ENCODE data around the gene MACROD1. TPM values are rescaled to one million over a fixed set of nuclear protein-coding genes. Genes with fewer than 3 reads are reported as not detected.
A peak's percentile ranks its signal among the peaks of the same experiment; 100 is the strongest.

The MACROD1 gene
- total RNA-seq, 1 experiment from 2014 or later: 26.3 TPM

- Histone ChIP-seq H3K4me1 (peaks cover 41% of the 10 kb centered on the region), H3K9me3 (replicated peaks) (no peaks in the 10 kb centered on the region), H3K27ac (peak overlapping the region; percentile 73), H3K4me3 (no peak overlapping the region), H3K36me3 (no peaks in the 10 kb centered on the region), H3K27me3 (no peaks in the 10 kb centered on the region)
- peak; percentile 92 for DNase-seq
Observed at GRCh38 chr11:64094463-64095260, 71.3 kb downstream of the MACROD1 start.

GRCh38 chr11:64093233-64094039 is 72.5 kb downstream of the MACROD1 start:
- no peak overlapping the region for H3K4me3 ChIP-seq
- no peaks in the 10 kb centered on the region for H3K27me3 ChIP-seq
- DNase-seq: no peak
- H3K9me3 ChIP-seq (replicated peaks): no peaks in the 10 kb centered on the region
- peak overlapping the region; percentile 73 for H3K27ac ChIP-seq
- H3K4me1 ChIP-seq: peaks cover 41% of the 10 kb centered on the region
- no peaks in the 10 kb centered on the region for H3K36me3 ChIP-seq

- Histone ChIP-seq H3K27me3 (no peaks in the 10 kb centered on the region), H3K27ac (no peak overlapping the region), H3K4me3 (no peak overlapping the region), H3K4me1 (peaks cover 48% of the 10 kb centered on the region), H3K36me3 (no peaks in the 10 kb centered on the region), H3K9me3 (replicated peaks) (no peaks in the 10 kb centered on the region)
- no peak for DNase-seq
Observed at GRCh38 chr11:64092761-64093136, 73.2 kb downstream of the MACROD1 start.

- Histone ChIP-seq H3K9me3 (replicated peaks) (no peaks in the 10 kb centered on the region), H3K27me3 (no peaks in the 10 kb centered on the region), H3K4me1 (peaks cover 53% of the 10 kb centered on the region), H3K27ac (no peak overlapping the region), H3K36me3 (no peaks in the 10 kb centered on the region), H3K4me3 (no peak overlapping the region)
- no peak for DNase-seq
Observed at GRCh38 chr11:64092111-64092760, 73.7 kb downstream of the MACROD1 start.

- no peaks in the 10 kb centered on the region for H3K9me3 ChIP-seq (replicated peaks)
- H3K4me3 ChIP-seq: no peak overlapping the region
- no peak overlapping the region for H3K27ac ChIP-seq
- H3K36me3 ChIP-seq: no peaks in the 10 kb centered on the region
- DNase-seq: no peak
- no peaks in the 10 kb centered on the region for H3K27me3 ChIP-seq
- peaks cover 65% of the 10 kb centered on the region for H3K4me1 ChIP-seq
Observed at GRCh38 chr11:64090806-64091516, 75.0 kb downstream of the MACROD1 start.

- DNase-seq: no peak
- Histone ChIP-seq H3K4me3 (no peak overlapping the region), H3K9me3 (replicated peaks) (no peaks in the 10 kb centered on the region), H3K36me3 (no peaks in the 10 kb centered on the region), H3K27me3 (no peaks in the 10 kb centered on the region), H3K27ac (no peak overlapping the region), H3K4me1 (peaks cover 57% of the 10 kb centered on the region)
Observed at GRCh38 chr11:64089915-64090805, 75.8 kb downstream of the MACROD1 start.

- Histone ChIP-seq H3K36me3 (no peaks in the 10 kb centered on the region), H3K4me3 (no peak overlapping the region), H3K4me1 (peaks cover 50% of the 10 kb centered on the region), H3K27me3 (no peaks in the 10 kb centered on the region), H3K27ac (no peak overlapping the region), H3K9me3 (replicated peaks) (no peaks in the 10 kb centered on the region)
- no peak for DNase-seq
Observed at GRCh38 chr11:64089493-64089892, 76.4 kb downstream of the MACROD1 start.

- Histone ChIP-seq H3K36me3 (no peaks in the 10 kb centered on the region), H3K27ac (no peak overlapping the region), H3K4me1 (peaks cover 48% of the 10 kb centered on the region), H3K4me3 (no peak overlapping the region), H3K27me3 (no peaks in the 10 kb centered on the region), H3K9me3 (replicated peaks) (no peaks in the 10 kb centered on the region)
- no peak for DNase-seq
Observed at GRCh38 chr11:64089027-64089360, 76.9 kb downstream of the MACROD1 start.

GRCh38 chr11:64088162-64089026 is 77.5 kb downstream of the MACROD1 start:
- no peak for DNase-seq
- Histone ChIP-seq H3K4me3 (no peak overlapping the region), H3K27me3 (no peaks in the 10 kb centered on the region), H3K9me3 (replicated peaks) (no peaks in the 10 kb centered on the region), H3K4me1 (peaks cover 42% of the 10 kb centered on the region), H3K36me3 (no peaks in the 10 kb centered on the region), H3K27ac (no peak overlapping the region)

GRCh38 chr11:64086258-64087123 is 79.4 kb downstream of the MACROD1 start:
- Histone ChIP-seq H3K9me3 (replicated peaks) (no peaks in the 10 kb centered on the region), H3K4me1 (peaks cover 31% of the 10 kb centered on the region), H3K27ac (peak overlapping the region; percentile 3; the same call in 1 of the 2 replicates), H3K4me3 (no peak overlapping the region), H3K36me3 (no peaks in the 10 kb centered on the region), H3K27me3 (no peaks in the 10 kb centered on the region)
- peak; percentile 79 to 85 for DNase-seq

- H3K4me1 ChIP-seq: peaks cover 30% of the 10 kb centered on the region
- no peak overlapping the region for H3K4me3 ChIP-seq
- H3K36me3 ChIP-seq: no peaks in the 10 kb centered on the region
- no peak overlapping the region for H3K27ac ChIP-seq
- DNase-seq: no peak
- no peaks in the 10 kb centered on the region for H3K27me3 ChIP-seq
- no peaks in the 10 kb centered on the region for H3K9me3 ChIP-seq (replicated peaks)
Observed at GRCh38 chr11:64085906-64086257, 80.0 kb downstream of the MACROD1 start.

GRCh38 chr11:64084951-64085710 is 80.8 kb downstream of the MACROD1 start:
- DNase-seq: no peak
- H3K4me1 ChIP-seq: peaks cover 27% of the 10 kb centered on the region
- no peaks in the 10 kb centered on the region for H3K27me3 ChIP-seq
- H3K27ac ChIP-seq: no peak overlapping the region
- H3K9me3 ChIP-seq (replicated peaks): no peaks in the 10 kb centered on the region
- no peak overlapping the region for H3K4me3 ChIP-seq
- H3K36me3 ChIP-seq: no peaks in the 10 kb centered on the region

Measured in SJCRH30 (cell line).